Stimulated activated CD8-positive, alpha-beta memory T cell treated with anti-CD3 and anti-CD28 coated beads, Interleukin-12 subunit alpha, Interleukin-12 subunit beta, amount 100 ng/mL, for 1 hour (primary cell): Measurements from ENCODE around the gene IGF2.

Experiments used
- DNase-seq: peaks from one replicate; pipeline ENCODE4 v3.0.0-alpha.2; 2020; ENCODE audit warnings: low read depth

Gene IGF2

GRCh38 chr11:2103668-2104523, 35.3 kb downstream of the IGF2 start:
- DNase-seq = no peak

- no peak for DNase-seq
Measured at GRCh38 chr11:2102883-2103213, 36.3 kb downstream of the IGF2 start.

- DNase-seq = no peak
Measured at GRCh38 chr11:2102132-2102882, 36.9 kb downstream of the IGF2 start.

- no peak for DNase-seq
Measured at GRCh38 chr11:2101171-2101675, 38.0 kb downstream of the IGF2 start.

DNA sequence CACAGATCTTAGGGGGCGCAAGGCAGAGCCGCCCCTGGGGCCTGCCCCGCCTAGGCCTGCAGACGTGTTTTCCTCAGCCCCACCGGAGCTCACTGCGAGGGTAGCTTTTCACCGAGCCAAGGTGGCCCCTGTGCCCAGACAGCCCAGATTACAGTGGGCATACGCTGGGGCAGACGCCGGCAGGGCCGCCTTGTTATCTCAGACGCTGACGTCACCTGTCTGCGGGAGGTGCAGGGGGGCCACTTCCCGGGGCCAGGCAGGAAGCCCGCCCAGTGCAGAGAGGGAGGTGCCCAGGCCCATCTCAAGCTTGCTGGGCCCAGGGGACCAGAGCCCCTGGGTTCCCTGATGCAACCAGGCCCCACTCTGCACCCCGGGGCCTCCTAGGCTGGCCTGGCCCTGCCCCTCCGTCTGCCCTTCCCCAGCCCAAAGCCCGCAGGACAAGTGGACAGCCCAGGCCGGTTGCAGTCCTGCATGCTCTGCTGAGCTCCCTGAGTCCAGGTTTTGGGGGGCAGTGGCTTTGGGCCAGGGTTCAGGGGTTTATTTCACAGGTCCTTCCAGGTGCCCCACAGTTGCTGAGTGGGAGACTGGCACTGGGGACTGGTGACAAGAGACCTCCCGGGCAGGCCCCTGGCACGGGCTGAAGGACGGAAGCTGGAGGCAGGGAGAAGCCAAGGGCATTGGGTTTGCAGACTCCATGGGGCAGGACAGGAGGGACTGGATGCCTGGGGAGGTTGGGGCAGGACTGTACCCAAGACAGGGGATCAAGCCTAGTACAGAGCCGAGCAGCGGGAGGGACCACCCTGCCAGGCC, 38.6 kb downstream of the IGF2 start:
- DNase-seq = no peak

DNA sequence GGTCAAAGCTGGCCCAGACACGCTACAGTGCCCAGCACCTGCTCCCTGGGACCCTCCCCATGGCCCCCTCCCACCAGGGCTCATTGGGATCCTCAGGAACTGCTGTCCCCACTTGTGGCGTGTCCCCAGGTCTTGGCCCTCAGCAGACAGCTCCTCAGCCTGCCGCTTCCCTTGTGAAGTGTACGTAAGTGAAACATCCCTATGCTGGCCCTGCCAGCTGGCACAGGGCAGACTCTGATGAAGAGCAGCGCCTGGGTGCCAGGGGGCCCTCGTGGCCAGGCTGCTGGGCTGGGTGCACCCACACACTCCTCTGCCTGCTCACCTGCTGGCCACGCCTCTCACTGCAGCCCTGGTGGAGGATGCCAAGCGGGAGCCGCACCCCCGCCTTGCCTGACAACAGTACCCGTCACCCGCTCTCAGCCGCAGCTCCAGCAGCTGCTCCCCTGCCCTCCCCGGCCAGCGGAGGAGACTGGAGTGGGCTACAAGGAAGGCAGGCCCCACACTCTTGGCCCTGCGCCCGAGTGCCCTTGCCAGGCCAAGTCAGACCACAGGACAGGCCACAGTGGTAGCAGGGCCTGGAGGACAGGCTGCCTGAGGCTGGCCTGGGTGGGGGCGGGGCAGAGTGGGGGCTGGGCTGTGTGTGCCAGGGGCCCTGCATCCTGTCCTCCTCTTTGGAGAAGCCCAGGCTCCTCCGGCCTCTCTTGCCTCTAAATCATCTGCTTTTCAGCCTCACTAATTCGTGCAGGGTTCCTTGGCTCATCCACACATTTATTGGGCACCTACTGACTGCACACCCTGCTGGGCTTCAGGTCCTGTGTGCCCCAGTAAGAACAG, 39.5 kb downstream of the IGF2 start:
- no peak for DNase-seq

DNA sequence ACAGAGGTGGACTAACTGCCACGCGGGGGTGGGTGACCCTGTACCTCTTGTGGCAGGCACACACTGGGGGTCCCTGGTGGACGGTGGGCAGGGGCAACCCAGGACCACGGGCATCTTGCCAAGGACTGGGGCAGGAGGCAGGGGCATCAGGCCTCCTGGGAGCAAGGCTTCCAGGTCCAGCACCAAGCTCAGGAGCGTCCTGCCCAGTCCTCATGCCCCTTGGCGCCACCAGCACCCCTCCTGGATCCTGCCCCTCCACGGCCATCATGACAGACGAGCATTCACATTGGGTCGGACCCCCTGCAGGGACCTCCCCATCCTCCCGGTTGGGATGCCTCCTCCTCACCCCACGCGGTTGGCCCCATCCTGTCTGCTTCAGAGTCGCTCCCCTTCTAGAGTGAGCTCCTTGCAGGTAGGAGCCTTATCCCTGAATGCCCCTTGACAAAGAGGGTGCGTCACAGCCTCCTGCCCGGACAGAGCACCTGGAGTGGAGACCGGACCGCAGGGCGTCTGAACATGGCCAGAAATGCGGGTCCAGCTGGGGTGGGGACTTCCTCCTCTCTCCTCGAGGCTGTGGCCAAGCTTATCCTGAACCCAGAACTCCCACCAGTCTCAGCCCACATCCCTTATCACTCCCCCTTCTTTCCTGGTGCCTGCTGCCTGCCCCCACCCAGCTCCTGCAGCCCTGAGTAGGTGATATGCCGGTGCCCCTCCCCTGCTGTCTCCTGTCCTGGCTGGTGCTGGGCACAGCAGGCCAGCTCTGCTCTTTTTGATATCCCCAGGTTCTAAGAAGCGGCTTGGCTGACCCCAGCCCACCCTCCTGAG, 40.3 kb downstream of the IGF2 start:
- no peak for DNase-seq

DNA sequence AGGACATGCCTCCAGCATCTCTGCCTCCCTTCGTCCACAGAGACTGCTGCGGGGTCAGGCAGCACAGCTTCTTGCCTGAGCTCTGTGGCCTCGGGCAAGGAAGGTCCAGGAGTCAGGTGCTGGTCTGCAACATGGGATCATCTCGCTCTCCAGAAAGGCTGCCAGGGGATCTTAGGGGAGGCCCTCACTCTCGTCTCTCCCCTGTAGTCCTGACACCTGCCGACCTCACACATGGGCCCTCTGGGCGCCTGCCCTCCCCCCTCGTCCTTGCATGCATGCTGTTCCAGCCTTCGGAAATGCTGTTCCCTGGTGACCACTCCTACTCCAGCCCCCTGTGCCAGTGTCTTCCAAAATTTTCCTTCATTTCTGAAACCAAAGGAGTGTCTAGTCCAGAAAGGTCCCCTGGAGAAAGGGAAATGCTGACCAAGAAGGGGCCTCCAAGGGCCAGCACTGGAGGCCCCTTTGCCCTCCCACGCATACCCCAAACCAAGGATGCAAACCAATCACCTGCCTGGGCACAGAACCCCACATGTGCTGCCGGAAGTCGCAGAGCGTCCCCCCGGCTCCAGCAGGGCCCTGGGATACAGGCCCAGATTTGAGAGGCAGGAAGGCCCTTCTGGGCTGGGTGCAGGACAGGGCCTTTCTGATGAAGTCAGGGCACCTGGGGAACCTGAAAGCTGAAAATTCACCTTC, 41.0 kb downstream of the IGF2 start:
- no peak for DNase-seq

DNA sequence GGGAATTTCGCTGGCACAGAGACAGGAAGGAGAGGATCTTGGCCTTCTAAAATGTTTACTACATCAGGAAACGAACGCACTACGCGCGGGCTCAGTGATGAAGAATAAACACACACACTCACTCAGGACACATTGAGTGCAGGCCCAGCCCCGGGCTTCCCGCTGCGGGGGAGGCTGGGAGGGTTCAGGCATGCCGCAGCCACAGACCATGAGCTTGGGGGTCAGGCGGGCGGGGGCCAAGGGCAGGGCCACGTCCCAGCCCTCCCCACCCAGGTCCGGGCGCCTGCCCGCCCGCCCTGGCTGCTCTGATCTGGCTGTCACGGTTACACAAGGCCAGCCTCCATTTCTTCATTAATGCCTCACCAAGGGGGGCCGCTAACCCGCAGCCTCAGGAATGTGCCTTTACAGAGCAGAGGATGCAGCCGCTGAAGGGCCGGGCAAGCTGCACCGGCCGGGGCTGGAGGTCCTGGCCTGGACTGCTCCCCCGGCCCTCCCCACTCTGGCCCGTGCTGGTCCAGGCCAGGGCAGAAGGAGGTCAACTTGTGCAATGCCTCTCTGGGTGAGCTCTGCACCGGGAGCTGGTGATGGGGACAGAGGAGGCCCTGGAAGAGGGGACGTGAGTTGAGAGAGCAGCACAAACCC, 41.7 kb downstream of the IGF2 start:
- DNase-seq = no peak

DNA sequence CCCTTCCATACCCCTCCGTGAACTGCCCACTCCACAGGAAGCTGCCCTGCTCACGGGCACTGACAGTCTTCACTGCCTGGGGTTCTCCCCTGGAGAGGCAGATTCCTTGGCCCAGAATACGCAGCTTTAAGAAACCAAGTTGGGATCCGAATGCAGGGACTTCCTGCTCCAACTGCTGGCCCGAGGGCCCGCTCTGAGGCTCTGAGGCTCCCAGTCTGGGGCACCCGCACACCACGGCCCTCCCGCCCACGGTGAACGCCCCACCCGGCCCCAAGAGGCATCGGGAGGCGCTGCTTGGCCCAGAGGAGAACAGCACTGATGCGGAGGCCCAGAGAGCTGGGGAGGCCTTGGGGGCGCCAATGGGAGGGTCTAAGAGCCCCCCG, 42.3 kb downstream of the IGF2 start:
- no peak for DNase-seq

GRCh38 chr11:2096011-2096918, 42.9 kb downstream of the IGF2 start:
- DNase-seq = no peak

DNA sequence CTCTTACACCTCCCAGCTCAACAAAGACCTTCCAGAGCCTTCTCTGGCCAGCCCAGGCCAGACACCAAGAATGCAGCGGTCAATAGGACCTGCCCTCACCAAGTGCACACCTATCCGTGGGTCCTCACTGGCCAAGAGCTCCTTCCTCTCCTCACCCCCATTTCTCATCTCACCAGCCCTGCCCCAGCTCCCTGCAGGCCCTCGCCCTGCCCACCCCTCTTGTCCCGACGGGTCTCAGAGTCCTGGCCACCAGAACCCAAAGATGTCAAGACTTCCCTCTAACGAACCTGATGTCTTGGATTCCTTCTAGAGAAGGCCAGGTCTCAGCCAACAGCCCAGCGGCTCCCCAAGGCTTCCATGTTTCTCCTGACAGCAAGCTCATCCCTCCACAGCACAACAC, 43.6 kb downstream of the IGF2 start:
- DNase-seq = no peak

GRCh38 chr11:2095198-2095520, 44.0 kb downstream of the IGF2 start:
- DNase-seq = no peak

DNA sequence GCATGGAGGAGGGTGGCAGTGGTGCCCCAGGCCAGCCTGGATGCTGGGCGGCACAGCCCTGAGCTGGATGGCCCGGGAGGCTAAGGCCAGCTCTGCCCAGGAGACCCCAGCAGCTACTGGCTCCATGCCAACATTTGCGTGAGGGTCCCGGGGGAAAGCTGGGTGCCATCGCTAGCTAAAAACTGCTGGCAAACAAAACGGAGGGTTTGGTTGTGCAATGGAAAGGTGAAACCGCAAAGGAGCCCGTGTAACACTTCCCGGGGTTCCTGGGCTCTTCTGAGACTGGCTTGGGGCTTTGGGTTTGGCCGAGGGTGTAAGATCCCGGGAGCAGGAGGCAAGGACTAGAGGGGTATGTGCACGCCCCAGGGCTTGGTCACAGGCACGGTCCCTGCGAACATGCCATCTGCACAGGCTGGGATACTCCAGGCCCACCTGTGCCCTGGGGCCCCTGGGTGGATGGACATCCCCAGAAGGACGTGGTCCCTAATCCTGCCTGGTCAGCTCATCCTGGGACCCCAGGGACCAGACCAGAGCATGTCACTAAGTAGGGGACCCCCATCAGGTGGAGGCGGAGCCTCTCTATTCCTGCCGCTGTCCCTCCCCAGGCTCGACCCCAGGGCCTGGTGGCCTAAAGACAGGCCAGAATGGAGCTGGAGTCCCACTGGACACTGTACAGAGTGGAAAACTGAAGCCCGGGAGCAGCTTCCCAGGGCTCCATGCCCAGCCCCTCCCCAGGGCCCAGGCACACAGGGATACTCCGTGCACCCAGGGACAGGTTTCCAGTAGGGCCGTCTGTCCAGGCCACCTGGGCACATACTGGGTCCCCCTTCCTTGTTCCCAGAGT, 44.6 kb downstream of the IGF2 start:
- DNase-seq = no peak

DNA sequence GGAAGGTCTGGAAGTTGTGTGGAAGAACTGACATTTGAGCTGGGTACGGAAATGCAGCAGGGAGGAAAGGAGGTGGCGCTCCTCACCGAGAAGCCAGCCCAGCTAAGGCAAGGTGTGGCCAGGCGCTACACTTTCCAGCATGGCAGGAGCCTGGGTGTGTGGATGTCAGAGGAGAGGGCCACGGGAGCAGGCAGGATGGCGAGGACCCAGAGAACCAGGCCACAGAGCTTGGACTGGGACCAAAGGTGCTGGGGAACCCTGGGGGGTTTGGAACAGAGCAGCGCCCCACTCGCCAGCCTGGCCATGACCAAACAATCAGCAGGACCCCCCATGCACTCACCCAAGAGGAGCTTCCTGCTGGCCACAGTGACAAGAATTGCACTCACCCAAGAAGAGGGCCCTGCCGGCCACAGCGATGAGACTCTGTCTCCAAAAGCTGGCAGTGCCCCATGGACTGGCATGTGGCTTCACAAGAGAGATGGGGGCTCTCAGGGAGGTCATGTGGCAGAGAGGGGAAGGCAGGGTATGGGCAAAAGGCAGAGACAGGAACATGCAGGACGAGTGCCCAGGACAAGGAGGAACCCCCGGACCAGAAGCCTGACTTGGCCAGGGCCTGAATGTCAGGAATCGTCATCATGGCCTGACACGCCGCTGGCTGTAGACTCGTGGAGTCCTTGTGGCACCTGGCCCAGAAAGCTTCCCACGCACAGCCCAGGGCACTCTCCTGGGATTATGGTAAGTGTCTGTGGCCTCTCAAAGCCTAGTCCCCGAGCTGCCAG, 45.4 kb downstream of the IGF2 start:
- no peak for DNase-seq

DNA sequence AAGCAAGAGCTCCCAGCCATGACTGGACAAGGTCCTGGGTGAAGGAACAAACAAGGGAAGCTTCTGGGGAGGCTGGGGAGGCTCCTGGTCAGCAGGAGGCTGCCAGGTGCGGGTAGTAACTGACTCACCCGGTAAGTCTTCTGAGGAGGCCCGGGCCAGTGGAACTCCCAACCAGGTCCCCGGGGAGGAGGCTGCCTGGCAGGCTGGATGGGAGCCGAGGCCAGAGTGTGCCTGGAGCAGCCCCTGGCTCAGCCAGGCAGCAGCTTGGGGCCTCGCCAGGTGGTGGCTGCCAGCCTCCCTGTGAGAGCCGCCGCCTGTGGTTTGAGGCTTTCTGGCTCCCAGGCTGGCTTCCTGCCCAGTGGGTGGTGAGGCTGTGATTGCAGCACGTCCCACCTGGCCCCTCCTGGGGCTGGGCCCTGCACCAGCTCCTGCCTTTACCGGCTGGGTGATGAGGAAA, 46.2 kb downstream of the IGF2 start:
- peak; percentile 43 for DNase-seq

- DNase-seq = no peak
Measured at GRCh38 chr11:2092464-2092910, 46.7 kb downstream of the IGF2 start.
